Fibroblast of skin of left biceps (primary cell): ENCODE data around the gene FDX2.

Source experiments
- DNase-seq, 2 experiments: peaks; one replicate each; pipeline ENCODE4 v3.0.0-alpha.2; 2013; ENCODE audit warnings: low read depth in 2 of 2

Gene FDX2

GRCh38 chr19:10299545-10300458 lies 16.0 kb downstream of the FDX2 start:
- no peak for DNase-seq

DNA sequence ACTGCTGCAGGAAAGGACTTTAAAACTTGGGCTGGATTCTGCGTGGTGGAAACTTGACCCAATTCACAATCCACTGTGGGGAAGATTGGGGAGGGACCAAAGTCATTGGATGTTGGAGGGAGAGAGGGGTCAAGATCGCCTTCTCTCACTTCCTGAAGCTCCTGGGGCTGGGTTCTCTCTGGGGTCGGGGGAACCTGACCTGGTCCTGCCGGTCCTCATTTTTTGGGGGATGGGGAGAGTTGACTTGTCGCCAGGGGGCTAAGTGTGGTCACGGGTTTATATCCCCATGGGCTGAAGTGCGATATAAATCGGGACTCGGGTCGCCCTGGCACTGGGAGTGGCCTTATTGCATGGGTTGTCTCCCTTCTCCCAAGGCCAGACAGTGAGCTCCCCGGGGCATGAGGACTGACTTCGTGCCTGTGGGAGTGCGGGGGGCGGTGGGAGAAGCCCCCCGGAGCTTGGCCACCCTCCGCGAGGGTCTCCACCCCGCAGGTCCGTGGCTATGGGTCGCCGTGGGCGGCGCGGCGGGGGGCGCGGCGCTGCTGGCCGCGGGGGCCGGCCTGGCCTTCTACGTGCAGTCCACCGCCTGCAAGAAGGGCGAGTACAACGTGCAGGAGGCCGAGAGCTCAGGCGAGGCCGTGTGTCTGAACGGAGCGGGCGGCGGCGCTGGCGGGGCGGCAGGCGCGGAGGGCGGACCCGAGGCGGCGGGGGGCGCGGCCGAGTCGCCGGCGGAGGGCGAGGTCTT lies 19.8 kb downstream of the FDX2 start:
- DNase-seq = no peak

- DNase-seq = no peak
Observed at GRCh38 chr19:10295305-10295846, 20.4 kb downstream of the FDX2 start.

- DNase-seq = no peak
Observed at GRCh38 chr19:10294368-10294697, 21.5 kb downstream of the FDX2 start.

- DNase-seq = no peak
Observed at GRCh38 chr19:10293637-10294367, 22.0 kb downstream of the FDX2 start.

DNA sequence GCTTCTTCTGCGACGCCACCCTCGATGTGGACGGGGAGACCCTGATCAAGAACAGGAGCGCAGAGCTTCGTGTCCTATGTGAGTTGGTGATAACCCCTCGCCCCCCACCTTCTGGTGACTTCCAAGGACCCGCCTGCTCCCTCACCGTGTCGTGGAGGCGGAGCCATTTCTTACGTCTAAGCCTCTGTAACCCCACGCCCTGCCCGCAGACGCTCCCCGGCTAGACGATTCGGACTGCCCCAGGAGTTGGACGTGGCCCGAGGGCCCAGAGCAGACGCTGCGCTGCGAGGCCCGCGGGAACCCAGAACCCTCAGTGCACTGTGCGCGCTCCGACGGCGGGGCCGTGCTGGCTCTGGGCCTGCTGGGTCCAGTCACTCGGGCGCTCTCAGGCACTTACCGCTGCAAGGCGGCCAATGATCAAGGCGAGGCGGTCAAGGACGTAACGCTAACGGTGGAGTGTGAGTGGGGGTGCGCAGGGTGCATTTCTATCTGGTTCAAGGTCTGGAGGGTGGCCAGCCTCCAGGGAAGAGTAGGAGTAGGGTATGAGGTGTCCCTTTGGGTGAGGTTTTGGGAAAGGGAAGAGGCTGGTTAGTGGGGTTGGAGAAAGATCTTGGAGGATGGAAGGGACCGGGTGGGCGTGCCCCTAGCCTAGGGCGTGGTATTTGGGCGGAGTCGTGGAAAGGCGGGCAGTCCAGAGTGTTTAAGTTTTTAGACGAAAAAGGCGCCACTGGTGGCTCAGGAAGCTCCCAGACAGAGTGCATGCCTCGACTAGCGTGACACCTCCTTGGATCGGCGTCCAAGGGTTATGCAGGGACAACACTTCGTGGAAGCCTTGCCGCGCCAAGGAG lies 22.8 kb downstream of the FDX2 start:
- DNase-seq = no peak

DNA sequence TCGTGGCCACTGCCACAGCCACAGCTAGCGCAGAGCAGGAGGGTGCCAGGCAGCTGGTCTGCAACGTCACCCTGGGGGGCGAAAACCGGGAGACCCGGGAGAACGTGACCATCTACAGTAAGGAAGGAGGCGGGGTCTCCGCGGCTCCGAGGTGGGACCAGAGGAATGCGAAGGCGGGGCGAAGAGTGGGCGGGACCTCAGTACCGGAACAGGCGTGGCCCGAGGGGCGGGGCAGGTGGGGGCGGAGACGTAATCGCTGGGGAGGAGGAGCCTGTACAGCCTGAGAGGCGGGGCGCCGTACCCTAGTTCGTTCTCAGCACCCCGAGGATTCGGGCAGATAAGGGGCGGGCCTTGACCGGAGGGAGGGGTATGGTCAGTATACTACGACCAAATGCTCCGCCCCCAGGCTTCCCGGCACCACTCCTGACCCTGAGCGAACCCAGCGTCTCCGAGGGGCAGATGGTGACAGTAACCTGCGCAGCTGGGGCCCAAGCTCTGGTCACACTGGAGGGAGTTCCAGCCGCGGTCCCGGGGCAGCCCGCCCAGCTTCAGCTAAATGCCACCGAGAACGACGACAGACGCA lies 23.5 kb downstream of the FDX2 start:
- DNase-seq = peak in 1 of 2 experiments; percentile 32

- no peak for DNase-seq
Observed at GRCh38 chr19:10291554-10292205, 24.1 kb downstream of the FDX2 start.

DNA sequence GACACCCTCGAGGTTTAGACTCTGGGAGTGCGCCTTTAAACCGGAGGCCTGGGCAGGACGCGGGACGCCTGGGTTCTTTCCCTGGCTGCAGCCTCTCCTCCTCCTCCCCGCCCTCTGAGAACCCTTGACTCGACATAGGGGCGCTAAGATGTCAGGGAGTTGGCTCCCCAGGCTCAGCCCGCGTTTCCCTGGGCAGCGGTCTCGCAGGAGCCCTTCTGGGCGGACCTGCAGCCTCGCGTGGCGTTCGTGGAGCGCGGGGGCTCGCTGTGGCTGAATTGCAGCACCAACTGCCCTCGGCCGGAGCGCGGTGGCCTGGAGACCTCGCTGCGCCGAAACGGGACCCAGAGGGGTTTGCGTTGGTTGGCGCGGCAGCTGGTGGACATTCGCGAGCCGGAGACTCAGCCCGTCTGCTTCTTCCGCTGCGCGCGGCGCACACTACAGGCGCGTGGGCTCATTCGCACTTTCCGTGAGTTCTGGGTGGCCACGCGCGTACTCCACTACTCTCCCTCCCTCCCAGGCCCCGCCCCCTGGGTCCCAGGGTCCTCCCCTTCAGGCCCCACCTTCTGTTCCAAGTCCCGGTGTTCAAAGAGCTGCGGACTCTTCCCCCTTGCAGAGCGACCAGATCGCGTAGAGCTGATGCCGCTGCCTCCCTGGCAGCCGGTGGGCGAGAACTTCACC lies 24.8 kb downstream of the FDX2 start:
- no peak for DNase-seq

GRCh38 chr19:10290357-10290875 lies 25.4 kb downstream of the FDX2 start:
- DNase-seq = no peak

DNA sequence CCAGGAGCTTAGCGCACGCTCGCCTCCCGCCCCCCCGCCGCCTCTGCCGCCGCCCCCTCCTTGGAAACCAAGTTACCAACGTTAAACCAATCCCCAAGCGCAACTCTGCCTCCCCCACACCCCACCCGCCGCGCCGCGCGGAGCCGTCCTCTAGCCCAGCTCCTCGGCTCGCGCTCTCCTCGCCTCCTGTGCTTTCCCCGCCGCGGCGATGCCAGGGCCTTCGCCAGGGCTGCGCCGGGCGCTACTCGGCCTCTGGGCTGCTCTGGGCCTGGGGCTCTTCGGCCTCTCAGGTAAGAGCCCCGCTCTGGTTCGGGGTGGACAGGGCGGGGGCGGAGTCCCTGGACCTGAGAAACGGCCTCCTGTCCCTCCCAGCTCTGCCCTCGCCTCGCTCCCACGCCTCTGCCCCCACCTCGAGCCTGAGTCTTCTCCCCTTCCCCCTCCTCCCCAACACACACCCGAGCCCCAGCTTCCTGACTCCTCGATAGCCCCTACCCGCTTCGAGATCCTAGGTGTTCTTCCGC lies 25.9 kb downstream of the FDX2 start, which contains the start of gene ICAM5:
ICAM5 (plus strand) TSS at position 117 of the 521 bp plus-strand sequence; CDS start at position 209, 92 bp downstream.
- DNase-seq = no peak

DNA sequence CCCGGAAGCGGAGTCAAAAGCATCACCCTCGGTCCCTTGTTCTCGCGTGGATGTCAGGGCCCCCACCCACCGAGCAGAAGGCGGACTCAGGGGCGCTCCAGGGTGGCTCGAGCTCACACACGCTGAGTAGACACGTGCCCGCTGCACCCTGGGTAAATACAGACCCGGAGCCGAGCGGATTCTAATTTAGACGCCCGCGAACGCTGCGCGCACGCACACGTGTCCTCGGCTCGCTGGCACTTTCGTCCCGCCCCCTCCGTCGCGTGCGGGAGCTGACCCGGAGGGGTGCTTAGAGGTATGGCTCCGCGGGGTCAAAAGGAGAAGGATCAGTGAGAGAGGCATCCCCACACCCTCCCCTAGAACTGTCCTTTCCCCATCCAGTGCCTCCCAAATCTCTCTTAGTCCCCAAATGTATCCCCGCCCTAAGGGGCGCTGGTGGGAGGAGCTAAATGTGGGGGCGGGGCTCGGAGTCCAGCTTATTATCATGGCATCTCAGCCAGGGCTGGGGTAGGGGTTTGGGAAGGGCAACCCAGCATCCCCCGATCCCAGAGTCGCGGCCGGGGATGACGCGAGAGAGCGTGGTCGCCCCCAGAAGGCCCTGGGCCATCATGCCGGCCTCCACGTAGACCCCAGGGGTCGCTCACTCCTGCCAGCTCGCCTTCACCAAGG lies 26.5 kb downstream of the FDX2 start:
- DNase-seq = no peak

DNA sequence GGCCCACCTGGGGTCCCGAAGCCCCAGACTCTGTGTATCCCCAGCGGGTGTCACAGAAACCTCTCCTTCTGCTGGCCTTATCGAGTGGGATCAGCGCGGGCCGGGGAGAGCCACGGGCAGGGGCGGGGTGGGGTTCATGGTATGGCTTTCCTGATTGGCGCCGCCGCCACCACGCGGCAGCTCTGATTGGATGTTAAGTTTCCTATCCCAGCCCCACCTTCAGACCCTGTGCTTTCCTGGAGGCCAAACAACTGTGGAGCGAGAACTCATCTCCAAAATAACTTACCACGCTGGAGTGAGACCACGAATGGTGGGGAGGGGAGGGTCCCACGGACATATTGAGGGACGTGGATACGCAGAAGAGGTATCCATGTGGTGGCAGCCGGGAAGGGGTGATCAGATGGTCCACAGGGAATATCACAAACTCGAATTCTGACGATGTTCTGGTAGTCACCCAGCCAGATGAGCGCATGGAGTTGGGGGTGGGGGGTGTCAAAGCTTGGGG lies 27.1 kb downstream of the FDX2 start:
- no peak for DNase-seq

DNA sequence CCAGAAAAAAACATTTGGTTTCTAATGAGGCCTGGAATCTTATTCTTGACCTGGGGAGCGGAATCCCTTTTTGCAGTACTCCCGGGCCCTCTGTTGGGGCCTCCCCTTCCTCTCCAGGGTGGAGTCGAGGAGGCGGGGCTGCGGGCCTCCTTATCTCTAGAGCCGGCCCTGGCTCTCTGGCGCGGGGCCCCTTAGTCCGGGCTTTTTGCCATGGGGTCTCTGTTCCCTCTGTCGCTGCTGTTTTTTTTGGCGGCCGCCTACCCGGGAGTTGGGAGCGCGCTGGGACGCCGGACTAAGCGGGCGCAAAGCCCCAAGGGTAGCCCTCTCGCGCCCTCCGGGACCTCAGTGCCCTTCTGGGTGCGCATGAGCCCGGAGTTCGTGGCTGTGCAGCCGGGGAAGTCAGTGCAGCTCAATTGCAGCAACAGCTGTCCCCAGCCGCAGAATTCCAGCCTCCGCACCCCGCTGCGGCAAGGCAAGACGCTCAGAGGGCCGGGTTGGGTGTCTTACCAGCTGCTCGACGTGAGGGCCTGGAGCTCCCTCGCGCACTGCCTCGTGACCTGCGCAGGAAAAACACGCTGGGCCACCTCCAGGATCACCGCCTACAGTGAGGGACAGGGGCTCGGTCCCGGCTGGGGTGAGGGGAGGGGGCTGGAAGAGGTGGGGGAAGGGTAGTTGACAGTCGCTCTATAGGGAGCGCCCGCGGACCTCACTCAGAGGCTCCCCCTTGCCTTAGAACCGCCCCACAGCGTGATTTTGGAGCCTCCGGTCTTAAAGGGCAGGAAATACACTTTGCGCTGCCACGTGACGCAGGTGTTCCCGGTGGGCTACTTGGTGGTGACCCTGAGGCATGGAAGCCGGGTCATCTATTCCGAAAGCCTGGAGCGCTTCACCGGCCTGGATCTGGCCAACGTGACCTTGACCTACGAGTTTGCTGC lies 28.7 kb downstream of the FDX2 start, which contains the start of gene ICAM4:
ICAM4 (plus strand) TSS at position 153 of the 935 bp plus-strand sequence; CDS start at position 211, 58 bp downstream.
- DNase-seq = no peak

- no peak for DNase-seq
Observed at GRCh38 chr19:10285393-10285792, 30.4 kb downstream of the FDX2 start.

- no peak for DNase-seq
Observed at GRCh38 chr19:10284960-10285278, 30.9 kb downstream of the FDX2 start.
